NCI-H1694 treated with DMSO at 0.1 percent for 48 hours (cell line): ENCODE results near the gene RIC8B.
A peak's percentile ranks its signal among the peaks of the same experiment; 100 is the strongest.

ENCODE experiments used
- DNase-seq: peaks from one replicate; lab custom pipeline; 2025; lab: John Stamatoyannopoulos, UW

RIC8B gene

GRCh38 chr12:106868982-106869700 lies 94.7 kb downstream of the RIC8B start:
- DNase-seq, result no peak

GRCh38 chr12:106870116-106870515 lies 95.6 kb downstream of the RIC8B start:
- DNase-seq, result no peak

- no peak for DNase-seq
These were observed 97.0 kb downstream of the RIC8B start for GRCh38 chr12:106871477-106871876.

- DNase-seq, result no peak
These were observed 99.5 kb downstream of the RIC8B start for GRCh38 chr12:106873983-106874382.

GRCh38 chr12:106878804-106879203 lies 104.3 kb downstream of the RIC8B start:
- no peak for DNase-seq

GRCh38 chr12:106879612-106880011 lies 105.1 kb downstream of the RIC8B start:
- no peak for DNase-seq

GRCh38 chr12:106883426-106883825 lies 108.9 kb downstream of the RIC8B start:
- no peak for DNase-seq

- DNase-seq, result no peak
These were observed 110.5 kb downstream of the RIC8B start for GRCh38 chr12:106885026-106885425.

- no peak for DNase-seq
These were observed 111.2 kb downstream of the RIC8B start for GRCh38 chr12:106885541-106886249.

GRCh38 chr12:106886932-106887331 lies 112.5 kb downstream of the RIC8B start:
- DNase-seq, result no peak

GRCh38 chr12:106888348-106888970 lies 114.0 kb downstream of the RIC8B start:
- no peak for DNase-seq

- no peak for DNase-seq
These were observed 114.8 kb downstream of the RIC8B start for GRCh38 chr12:106889326-106889725.

GRCh38 chr12:106889950-106890626 lies 115.6 kb downstream of the RIC8B start:
- DNase-seq, result no peak

GRCh38 chr12:106892075-106892474 lies 117.6 kb downstream of the RIC8B start:
- no peak for DNase-seq

- no peak for DNase-seq
These were observed 119.0 kb downstream of the RIC8B start for GRCh38 chr12:106893451-106893850.

- DNase-seq, result no peak
These were observed 120.3 kb downstream of the RIC8B start for GRCh38 chr12:106894774-106895173.

GRCh38 chr12:106896603-106897002 lies 122.1 kb downstream of the RIC8B start:
- DNase-seq, result no peak

- no peak for DNase-seq
These were observed 122.6 kb downstream of the RIC8B start for GRCh38 chr12:106897082-106897481.

GRCh38 chr12:106897981-106898901 lies 123.8 kb downstream of the RIC8B start:
- peak; percentile 1 for DNase-seq

GRCh38 chr12:106900554-106900953 lies 126.1 kb downstream of the RIC8B start:
- no peak for DNase-seq

GRCh38 chr12:106901276-106901675 lies 126.8 kb downstream of the RIC8B start:
- no peak for DNase-seq
